CD4-positive, alpha-beta T cell treated with Interleukin-6 for 4 hours (primary cell): ENCODE measurements around the gene SNAPIN.
A peak's percentile ranks its signal among the peaks of the same experiment; 100 is the strongest.

Experiments used
- DNase-seq: peaks from one replicate; pipeline ENCODE4 v3.0.0-alpha.2; 2020; ENCODE audit warnings: mixed read lengths

Gene SNAPIN

GRCh38 chr1:153658400-153659174, at the start of gene SNAPIN:
TSS of gene SNAPIN (plus strand) at chr1:153658703. CDS start at chr1:153658744, 41 bp downstream.
- peak; percentile 93 for DNase-seq

- DNase-seq, result no peak
Observed at GRCh38 chr1:153608742-153609584, 49.5 kb upstream of the SNAPIN start.

- DNase-seq, result no peak
Observed at GRCh38 chr1:153609585-153609907, 49.0 kb upstream of the SNAPIN start.

GRCh38 chr1:153610334-153610733, 48.2 kb upstream of the SNAPIN start:
- no peak for DNase-seq

- no peak for DNase-seq
Observed at GRCh38 chr1:153610811-153611301, 47.6 kb upstream of the SNAPIN start.

GRCh38 chr1:153611356-153611755, 47.1 kb upstream of the SNAPIN start:
- DNase-seq, result no peak

GRCh38 chr1:153612111-153612754, 46.3 kb upstream of the SNAPIN start:
- DNase-seq, result no peak

GRCh38 chr1:153612755-153613331, 45.7 kb upstream of the SNAPIN start, which contains the start of gene S100A16:
TSS of gene S100A16 (minus strand) at chr1:153613137. CDS start at chr1:153608151, 4,986 bp downstream.
- no peak for DNase-seq

GRCh38 chr1:153613406-153613805, 45.1 kb upstream of the SNAPIN start:
- no peak for DNase-seq

- DNase-seq, result no peak
Observed at GRCh38 chr1:153614189-153614900, 44.2 kb upstream of the SNAPIN start.

- DNase-seq, result no peak
Observed at GRCh38 chr1:153614906-153615305, 43.6 kb upstream of the SNAPIN start.

GRCh38 chr1:153615406-153615805, 43.1 kb upstream of the SNAPIN start:
- no peak for DNase-seq

GRCh38 chr1:153616144-153616916, 42.2 kb upstream of the SNAPIN start, which contains the start of gene S100A14:
TSS of gene S100A14 (minus strand) at chr1:153616325. CDS start at chr1:153615858, 467 bp downstream.
- DNase-seq, result no peak

GRCh38 chr1:153616917-153617311, 41.6 kb upstream of the SNAPIN start:
- DNase-seq, result no peak

- peak; percentile 85 for DNase-seq
Observed at GRCh38 chr1:153617663-153618062, 40.8 kb upstream of the SNAPIN start.

- no peak for DNase-seq
Observed at GRCh38 chr1:153619171-153619570, 39.3 kb upstream of the SNAPIN start.

GRCh38 chr1:153623101-153623500, 35.4 kb upstream of the SNAPIN start:
- DNase-seq, result no peak

- no peak for DNase-seq
Observed at GRCh38 chr1:153624965-153625611, 33.4 kb upstream of the SNAPIN start.

GRCh38 chr1:153626477-153626903, 32.0 kb upstream of the SNAPIN start:
- DNase-seq, result no peak

- no peak for DNase-seq
Observed at GRCh38 chr1:153626904-153627714, 31.4 kb upstream of the SNAPIN start, which contains the start of gene S100A13. TSS of gene S100A13 (minus strand) at chr1:153627505. CDS start at chr1:153626472, 1,033 bp downstream.
